ACHN (cell line): ENCODE data around the gene FFAR2.
"Not testable (repeated sequence)": the region's sequence is repeated elsewhere in the genome, so short reads cannot be mapped to it uniquely, and the experiment has no call there.

Source experiments
- DNase-seq: peaks from one replicate; pipeline ENCODE4 v3.0.0-alpha.2; 2015
- in situ Hi-C: cut with HindIII; loops from 2 replicates; pipeline ENCODE4 v1.10.0; 2017; ENCODE audit warnings: low sequenced_read_pairs, low pct_ligation_motif_present, low pct_unique_long_range_greater_than_20kb

The FFAR2 gene

DNA sequence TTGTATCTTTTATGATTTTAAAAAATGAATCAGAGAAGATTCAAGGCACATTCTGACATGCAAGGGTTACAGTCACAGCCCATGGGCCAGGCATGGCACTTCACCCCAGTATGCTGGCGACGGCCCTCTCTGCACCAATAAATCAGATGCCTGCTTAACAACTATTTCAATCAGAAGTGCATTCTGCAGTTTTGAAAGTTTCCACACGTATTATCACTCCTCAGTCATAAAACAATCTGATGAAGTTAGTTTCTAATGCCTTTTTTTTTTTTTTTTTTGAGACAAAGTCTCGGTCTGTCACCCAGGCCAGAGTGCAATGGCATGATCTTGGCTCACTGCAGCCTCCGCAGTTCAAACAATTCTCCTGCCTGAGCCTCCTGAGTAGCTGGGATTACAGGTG is 28.3 kb upstream of the FFAR2 start:
- in situ Hi-C loops, result no loop called here
- DNase-seq, result no peak

DNA sequence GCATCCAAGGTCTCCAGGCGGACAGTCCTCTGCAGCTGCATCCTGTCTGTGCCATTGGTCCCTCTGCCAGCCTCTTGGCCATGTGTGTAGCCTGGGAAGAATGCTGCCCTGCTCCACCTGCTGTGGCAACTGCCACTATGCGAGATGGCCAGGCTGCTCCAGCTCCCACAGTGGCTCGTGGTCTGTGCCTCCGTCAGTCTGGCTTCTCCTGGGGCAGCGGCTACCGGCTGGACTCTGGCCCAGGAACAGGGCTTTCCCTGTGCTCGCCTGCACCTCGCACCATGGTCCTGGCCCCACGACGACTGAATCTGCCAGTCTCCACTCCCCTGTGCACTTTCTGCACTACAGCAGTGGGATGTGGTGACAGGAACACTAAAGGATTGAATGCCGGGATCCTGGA is 26.7 kb upstream of the FFAR2 start:
- in situ Hi-C loops, result no loop called here
- DNase-seq, result no peak

DNA sequence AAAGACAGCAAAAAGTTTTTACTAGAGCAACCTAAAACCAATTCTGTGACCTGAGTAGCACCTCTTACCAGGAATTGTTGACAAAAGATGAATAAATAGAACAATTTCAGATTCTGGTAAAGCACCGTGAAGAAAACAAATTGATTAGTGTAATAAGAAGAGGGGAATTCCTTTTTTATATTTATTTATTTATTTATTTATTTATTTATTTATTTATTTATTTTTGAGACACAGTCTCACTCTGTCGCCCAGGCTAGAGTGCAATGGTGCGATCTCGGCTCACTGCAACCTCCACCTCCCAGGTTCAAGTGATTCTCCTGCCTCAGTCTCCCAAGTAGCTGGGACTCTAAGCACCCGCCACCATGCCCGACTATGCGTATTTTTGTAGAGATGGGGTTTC is 24.7 kb upstream of the FFAR2 start:
- DNase-seq, in situ Hi-C loops: not testable (repeated sequence)

DNA sequence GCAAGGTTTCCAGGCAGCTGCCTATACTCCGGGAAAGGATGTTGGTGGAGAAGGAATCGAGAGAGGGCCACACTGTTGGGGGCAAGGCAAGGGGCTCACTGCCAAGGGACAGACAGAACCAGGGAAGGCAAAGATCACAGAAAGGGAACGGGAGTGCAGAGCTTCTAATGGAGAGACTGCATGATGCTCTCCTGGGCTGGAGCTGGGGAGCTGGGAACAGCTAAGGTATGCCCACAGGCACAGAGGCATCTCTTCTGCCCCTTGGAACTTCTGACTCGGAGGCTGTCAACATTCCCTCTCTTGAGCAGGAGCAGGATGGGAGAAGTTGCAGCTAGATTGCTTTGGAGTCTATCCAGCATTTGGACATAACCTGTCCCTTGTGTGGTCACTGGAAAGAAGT is 22.4 kb upstream of the FFAR2 start:
- DNase-seq, result no peak
- in situ Hi-C loops, result no loop called here

DNA sequence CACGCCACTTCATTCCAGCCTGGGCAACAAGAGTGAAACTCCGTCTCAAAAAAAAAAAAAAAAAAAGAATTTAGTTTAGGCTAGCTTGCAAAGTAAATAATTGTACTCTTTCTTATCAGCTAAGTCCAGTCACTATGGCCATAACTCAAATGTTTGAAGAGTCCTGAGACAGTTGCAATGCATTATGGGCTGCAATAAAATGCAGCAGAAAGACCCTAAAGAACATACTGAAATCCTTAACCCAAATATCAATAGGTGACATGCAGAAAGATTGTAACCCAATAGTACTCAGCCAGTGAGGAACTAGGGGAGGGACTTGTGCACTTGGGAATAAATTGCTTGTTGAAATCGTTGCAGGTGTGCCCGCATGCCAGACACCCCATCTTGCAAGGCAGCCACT is 20.9 kb upstream of the FFAR2 start:
- DNase-seq, result no peak
- in situ Hi-C loops, result no loop called here

DNA sequence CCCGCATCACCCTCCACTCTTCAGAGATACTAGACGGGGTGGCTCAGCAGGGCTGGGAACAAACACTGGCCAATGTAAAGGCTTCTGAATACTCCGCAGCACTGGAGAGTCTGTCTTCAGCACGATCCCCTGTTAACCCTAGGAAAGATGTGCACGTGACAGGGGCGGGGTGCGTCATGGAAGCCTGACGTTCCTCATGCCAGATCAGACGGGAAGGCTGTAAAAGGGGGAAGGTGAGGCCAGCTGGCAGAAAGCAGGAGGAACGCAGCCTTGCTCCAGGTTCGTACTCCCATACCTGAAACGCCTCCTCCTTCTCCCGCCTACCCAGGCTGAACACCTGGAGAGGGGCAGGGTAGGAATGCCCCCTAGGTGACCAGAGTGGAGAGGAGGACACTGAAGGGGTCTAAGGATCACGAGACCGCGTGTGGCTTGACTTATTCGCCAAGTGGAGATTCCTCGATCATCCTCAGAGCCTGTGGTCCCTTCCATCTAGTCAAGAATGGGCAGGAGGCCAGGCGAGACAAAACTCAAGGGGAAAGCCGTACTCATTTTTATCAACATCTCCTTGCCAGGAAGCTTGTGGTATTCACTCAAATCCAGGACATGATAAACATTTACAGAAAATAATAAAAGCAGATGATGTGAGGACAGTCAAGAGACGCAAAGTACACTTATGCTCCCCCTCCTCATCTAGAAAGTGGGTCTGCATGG is 18.2 kb upstream of the FFAR2 start:
- DNase-seq, result no peak
- in situ Hi-C loops, result no loop called here

DNA sequence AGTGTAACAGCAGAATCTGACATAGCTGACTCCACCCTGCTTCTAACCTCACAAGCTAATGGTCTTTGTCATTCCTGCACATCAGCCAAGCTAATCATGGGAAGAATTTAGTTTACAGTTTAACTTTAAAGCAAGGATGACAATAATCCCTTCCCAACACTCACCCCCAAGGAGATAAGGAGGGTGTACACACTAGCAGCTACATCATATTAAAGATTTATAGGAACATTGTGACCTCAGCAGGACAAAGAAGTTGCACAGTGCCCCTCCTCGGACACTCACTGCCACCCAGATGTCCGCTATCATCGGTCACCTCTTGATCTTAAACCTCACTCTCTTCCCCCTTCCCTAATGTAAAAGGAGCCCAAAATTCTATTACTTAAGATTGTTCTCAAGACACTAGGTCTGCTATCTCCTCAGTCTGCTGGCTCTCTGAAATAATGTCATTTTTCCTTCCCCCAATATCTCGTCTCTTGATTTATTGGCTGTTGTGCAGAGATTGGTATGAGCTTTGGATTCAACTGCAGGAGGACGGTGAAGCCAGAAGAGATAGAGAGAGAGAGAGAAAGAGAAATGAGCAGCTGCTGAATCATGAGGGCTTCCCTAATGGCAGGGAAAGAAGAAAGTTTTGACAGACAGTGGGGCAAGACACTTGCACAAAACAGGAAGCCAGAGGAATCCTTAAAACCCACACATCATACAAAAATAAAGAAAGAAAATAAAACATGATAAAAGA is 17.5 kb upstream of the FFAR2 start:
- in situ Hi-C loops, result no loop called here
- no peak for DNase-seq

DNA sequence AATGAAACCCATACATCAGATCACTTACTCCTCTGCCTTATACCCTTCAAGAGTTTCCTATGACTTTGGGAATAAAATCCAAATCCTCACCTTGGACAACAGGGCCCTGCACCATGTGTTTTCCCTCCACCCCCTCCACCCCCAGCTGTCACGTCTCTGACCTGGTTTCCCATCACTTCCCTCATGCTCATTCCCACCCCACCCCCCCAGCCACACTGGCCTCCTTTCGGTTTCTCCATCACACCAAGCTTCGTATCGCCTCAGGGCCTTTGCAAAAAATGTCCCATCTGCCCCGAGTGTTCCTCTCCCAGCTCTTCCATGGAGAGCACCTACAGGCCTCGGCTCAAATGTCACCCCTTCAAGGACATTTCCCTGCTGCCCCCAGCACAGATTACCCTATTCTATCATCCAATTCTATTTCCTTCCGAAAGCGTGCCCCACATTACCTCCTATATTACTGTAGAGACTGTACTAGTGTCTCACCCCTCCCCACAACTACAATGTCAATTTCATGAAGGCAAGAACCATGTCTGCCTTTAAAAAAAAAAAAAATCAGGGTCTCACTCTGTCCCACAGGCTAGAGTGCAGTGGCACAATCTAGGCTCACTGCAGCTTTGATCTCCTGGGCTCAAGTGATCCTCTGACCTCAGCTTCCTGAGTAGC is 16.8 kb upstream of the FFAR2 start:
- DNase-seq, result no peak
- in situ Hi-C loops, result no loop called here

DNA sequence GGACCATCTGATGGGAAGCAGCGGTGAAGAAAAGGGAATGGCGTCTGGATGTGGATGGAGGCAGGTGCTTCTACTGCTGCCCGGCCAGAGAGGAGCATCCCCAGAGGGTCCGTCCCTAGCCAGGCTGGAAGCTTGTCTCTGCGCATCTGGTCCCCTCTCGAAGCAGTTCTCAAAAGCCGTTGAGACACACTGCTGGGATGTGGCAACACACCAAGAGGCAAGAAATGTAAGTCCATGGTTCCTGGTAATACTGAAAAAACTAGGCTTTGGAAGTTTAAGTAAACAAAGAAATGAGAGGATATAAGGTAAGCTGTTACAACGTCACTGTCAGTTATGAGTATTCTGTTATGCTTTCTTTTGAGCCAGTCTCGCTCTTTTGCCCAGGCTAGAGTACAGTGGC is 15.1 kb upstream of the FFAR2 start:
- in situ Hi-C loops, result no loop called here
- DNase-seq, result no peak

DNA sequence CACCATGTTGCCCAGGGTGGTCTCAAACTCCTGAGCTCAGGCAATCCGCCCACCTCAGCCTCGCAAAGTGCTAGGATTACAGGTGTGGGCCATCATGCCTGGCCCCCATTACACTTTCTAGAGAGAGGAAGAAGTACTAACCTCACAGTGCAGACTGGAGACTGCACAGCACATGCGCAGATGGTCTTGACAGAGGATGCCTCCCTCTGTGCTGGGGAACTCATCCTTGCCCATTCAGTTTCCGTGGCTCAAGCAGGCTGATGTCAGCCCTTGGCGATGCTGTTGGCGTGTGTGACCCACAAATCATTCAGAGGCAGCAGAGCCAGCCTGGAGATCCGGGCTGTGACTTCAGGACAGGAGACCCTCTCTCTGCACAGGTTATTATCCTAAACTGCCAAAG is 14.6 kb upstream of the FFAR2 start:
- no peak for DNase-seq
- in situ Hi-C loops, result no loop called here

DNA sequence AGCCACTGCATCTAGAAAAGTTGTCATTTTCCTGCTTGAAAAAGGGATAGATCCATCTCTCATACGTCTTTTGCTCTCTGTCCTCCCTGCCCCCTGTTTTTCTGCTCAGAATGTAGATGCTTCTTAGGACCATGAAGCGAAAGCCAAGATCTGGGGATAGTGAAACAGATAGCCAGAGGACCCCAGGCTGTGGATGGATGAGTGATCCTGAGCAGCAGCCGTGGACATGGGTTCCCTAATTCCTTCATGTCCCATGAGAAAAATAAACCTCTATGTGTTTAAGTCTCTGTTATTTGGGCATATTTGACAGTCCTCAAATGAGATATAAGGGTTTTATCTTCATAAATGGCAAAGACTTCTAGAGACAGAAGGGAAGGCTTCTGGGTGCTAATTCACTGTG is 12.2 kb upstream of the FFAR2 start:
- in situ Hi-C loops, result no loop called here
- no peak for DNase-seq

DNA sequence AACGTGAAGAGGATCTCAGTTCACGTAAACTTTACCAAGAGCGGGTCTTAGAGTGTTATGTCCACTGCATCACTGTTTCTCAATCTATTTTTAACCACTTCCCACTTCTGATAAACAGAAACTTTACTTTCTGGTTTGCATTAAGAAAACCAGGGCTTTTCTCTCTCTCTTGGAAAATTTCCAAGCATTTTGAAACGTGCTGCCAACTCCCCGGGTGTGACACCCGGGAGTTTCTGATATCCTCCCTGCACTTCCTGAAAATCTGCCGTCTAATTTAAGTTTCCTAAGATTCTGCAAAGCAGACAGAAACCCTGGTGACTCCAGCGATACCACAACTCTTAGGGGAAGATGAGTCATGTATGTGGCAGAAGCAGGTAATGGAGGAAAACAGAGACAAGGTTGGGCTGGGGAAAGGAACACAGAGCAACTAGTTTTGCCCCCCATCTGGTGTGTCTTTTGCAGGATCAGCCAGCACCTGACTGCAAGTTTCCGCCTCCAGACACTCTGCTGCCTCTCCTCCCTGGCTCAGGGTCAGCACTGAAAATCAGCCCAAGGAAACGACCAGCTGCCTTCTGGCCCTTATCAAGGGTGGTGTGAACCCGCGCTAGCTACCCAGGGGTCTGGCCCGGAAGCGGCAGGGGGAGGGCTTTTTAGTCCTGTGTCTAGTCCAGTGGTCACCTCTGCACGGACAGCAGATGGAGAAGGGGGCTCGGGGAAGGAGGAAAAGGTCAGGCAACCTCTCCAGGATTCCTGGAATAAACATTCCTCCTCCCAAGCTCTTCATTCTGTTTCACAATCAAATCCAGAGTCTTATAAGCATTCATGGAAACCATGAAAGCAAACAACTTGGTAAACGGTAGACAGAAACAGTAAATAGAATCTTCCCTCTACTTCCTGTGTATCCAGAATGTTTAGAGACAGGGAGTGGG is 11.3 kb upstream of the FFAR2 start:
- in situ Hi-C loops, result no loop called here
- no peak for DNase-seq

DNA sequence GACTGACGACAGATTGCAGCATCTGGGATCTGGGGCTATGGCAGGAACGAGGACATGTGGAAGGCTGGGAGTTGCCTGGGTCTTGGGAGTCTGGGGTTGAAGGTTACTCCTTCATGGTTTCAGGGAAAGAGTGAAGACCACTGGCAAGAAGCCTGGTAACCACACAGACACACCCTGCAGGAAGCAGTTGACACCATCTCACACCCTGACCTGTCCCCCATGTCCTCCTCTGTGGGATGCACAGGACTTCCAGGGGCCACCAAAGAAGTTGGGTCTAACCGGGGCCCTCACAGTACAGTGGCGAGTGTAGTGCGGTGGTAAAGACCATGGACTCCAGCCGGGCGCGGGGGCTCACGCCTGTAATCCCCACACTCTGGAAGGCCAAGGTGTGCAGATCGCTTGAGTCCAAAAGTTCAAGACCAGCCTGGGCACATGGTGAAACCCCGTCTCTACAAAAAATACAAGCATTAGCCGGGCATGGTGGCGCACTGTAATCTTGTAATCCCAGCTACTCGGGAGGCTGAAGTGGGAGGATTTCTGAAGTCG is 10.6 kb upstream of the FFAR2 start:
- no peak for DNase-seq
- in situ Hi-C loops, result no loop called here

DNA sequence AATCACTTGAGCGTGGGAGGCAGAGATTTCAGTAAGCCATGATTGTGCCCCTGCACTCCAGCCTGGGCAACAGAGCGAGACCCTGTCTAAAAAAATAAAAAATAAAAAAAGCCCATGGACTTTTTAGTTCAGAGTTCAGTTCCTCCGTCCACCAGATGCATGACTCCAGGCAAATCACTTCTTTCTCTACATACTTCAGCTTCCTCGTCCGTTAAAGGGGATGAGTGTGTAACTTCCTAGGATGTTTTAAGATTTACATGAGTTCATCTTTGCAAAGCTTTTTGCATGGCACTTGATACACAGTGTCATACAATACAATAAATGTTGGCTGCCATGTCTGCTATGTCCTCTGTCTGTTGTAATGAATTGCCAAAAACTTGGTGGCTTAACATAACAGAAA is 10.0 kb upstream of the FFAR2 start:
- in situ Hi-C loops, result no loop called here
- no peak for DNase-seq

DNA sequence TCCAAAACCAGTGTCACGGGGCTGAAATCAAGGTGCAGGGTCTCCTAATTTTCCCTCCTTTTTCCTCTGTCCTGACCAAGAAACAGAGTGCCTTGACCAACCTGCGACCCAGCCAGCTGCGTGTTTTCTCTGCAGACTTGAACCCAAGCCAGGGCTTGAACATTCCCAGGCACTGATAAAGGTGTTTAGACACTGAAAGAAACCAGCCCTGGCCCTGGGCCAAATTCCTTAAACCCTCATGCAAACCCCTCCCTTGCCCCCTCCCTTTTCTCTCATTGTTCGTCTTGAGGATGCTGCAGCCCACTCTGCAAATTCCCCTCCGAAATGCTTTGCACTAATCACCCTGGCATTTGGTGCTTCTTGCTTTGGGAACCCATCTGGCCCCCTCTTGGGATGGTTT is 9.5 kb upstream of the FFAR2 start:
- in situ Hi-C loops, result no loop called here
- DNase-seq, result no peak

DNA sequence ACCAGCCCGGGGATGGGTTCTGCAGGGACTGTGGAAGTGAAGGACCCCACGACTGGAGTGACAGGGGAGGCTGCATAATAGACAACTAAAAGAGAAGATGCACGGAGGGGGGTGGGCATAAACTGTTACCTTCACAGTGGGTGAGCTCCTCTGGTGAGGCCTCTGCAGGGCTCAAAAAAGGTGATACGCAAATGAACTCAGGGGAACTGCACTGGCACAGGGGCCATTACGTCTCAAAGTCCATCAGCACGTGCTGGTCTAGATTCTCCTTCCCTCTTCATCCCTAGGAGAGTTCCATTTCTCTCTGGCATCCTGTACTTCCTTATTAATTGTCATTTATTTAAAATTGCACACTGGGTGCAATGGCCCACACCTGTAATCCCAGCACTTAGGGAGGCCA is 8.1 kb upstream of the FFAR2 start:
- in situ Hi-C loops, result no loop called here
- no peak for DNase-seq

DNA sequence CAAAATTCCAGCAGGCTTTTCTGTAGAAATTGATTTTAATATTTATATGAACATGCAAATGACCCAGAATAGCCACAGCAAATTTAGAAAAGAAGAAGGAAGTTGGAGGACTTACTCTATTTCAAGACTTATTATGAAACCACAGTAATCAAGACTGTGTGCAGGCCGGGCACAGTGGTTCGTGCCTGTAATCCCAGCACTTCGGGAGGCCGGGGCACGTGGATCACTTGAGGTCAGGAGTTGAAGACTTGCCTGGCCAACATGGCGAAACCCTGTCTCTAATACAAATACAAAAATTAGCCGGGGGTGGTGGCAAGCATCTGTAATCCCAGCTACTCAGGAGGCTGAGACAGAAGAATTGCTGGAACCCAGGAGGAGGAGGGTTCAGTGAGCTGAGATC is 6.0 kb upstream of the FFAR2 start:
- in situ Hi-C loops, result no loop called here
- DNase-seq, result no peak

DNA sequence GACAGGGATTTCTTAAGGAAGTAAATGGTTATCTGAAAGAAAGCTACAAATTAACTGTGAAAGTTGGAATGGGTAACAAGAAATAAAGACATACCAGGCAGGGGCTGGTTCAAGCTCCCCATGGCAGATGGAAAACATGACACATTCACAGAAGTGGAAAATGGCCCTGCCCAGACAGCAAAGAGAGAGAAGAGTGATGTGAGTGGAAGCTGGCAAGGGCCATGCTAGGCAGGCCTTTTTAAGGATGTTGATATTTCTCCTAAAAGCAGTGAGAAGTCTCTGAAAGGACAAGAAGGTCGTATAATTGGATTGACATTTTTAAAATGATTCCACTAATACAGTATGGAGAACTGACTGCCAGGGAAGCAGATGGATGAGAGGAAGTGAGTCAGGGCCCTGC is 3.3 kb upstream of the FFAR2 start:
- in situ Hi-C loops, result no loop called here
- DNase-seq, result no peak
